ENCODE measurements around the gene ODAD2.

Gene ODAD2

GRCh38 chr10:27844223-27844622 lies 154.7 kb downstream of the ODAD2 start:
- no peak for DNase-seq (ENCODE audit: low read depth, low spot score)
- CTCF ChIA-PET = no interaction called here
- H3K4me3 ChIP-seq (ENCODE audit: low read depth, low read length) = no peak overlapping the region
- POLR2A ChIA-PET = no interaction called here
- TF ChIP-seq, protein P1, sequence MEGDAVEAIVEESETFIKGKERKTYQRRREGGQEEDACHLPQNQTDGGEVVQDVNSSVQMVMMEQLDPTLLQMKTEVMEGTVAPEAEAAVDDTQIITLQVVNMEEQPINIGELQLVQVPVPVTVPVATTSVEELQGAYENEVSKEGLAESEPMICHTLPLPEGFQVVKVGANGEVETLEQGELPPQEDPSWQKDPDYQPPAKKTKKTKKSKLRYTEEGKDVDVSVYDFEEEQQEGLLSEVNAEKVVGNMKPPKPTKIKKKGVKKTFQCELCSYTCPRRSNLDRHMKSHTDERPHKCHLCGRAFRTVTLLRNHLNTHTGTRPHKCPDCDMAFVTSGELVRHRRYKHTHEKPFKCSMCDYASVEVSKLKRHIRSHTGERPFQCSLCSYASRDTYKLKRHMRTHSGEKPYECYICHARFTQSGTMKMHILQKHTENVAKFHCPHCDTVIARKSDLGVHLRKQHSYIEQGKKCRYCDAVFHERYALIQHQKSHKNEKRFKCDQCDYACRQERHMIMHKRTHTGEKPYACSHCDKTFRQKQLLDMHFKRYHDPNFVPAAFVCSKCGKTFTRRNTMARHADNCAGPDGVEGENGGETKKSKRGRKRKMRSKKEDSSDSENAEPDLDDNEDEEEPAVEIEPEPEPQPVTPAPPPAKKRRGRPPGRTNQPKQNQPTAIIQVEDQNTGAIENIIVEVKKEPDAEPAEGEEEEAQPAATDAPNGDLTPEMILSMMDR (IDR thresholded peaks at IDR 0.05; ENCODE audit: insufficient read depth, low read length, missing control alignments) = no peak

DNA sequence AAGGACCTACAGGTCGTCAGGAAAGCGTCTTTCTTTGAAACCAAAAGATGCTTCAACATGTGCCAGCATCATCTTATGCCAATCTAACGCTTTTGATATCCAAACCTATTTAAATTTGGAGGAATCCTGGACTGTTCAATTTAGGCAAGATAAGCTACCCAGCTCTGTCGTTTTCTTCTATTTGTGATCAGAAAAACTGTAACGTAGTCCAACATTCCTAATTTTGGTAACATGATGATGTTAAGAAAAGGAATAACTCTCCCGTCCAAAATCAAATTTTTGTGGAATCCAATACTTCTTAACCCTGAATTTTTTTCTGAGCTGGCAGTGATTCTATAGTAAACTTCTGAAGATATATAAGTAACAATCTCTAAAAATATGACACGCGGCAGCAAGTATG lies 160.0 kb downstream of the ODAD2 start:
- ChIA-PET POLR2A (interaction anchor here (0.5 kb wide), 1 partner anchor 43 kb away, joined by 3 read pairs; no protein-coding TSS in a partner anchor), CTCF (interaction anchor here (0.7 to 1.3 kb wide), 3 partner anchors 9 to 555 kb away, joined by 3 read pairs; no protein-coding TSS in a partner anchor)
- no peak for DNase-seq (ENCODE audit: low read depth, low spot score)
- TF ChIP-seq, protein P1 (IDR thresholded peaks at IDR 0.05; ENCODE audit: insufficient read depth, low read length, missing control alignments) = no peak
- no peak overlapping the region for H3K4me3 ChIP-seq (ENCODE audit: low read depth, low read length)

GRCh38 chr10:27838361-27838760 lies 160.5 kb downstream of the ODAD2 start:
- DNase-seq (ENCODE audit: low read depth, low spot score) = no peak
- ChIA-PET CTCF (interaction anchor here (0.7 to 1.3 kb wide), 3 partner anchors 10 to 556 kb away, joined by 3 read pairs; no protein-coding TSS in a partner anchor), POLR2A (no interaction called here)
- TF ChIP-seq, protein P1 (IDR thresholded peaks at IDR 0.05; ENCODE audit: insufficient read depth, low read length, missing control alignments) = no peak
- H3K4me3 ChIP-seq (ENCODE audit: low read depth, low read length) = no peak overlapping the region

GRCh38 chr10:27834476-27834875 lies 164.4 kb downstream of the ODAD2 start:
- CTCF ChIA-PET = no interaction called here
- TF ChIP-seq, protein P1 (IDR thresholded peaks at IDR 0.05; ENCODE audit: insufficient read depth, low read length, missing control alignments) = no peak
- H3K4me3 ChIP-seq (ENCODE audit: low read depth, low read length) = no peak overlapping the region
- no peak for DNase-seq (ENCODE audit: low read depth, low spot score)
- POLR2A ChIA-PET = no interaction called here

DNA sequence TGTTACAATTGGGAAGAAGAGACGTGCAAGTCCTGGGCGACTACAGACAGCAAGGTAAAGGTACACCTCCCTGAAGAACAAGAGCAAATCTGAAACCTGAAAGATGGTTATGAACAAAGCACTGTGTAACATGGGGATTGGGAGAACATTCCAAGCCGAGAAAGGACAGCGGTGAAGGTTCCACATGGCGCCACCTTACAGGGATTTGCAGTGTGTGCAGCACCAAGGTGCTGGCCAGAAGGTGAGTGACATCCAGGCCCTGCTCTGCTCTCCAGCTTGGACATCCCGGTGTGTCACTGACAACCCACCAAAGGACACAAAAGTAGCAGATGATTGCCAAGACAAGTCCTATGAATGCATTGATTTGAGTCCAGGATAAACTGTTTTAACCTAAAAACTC lies 165.1 kb downstream of the ODAD2 start:
- TF ChIP-seq, protein P1 (IDR thresholded peaks at IDR 0.05; ENCODE audit: insufficient read depth, low read length, missing control alignments) = no peak
- CTCF ChIA-PET = no interaction called here
- POLR2A ChIA-PET = no interaction called here
- H3K4me3 ChIP-seq (ENCODE audit: low read depth, low read length) = no peak overlapping the region
- DNase-seq (ENCODE audit: low read depth, low spot score) = no peak

DNA sequence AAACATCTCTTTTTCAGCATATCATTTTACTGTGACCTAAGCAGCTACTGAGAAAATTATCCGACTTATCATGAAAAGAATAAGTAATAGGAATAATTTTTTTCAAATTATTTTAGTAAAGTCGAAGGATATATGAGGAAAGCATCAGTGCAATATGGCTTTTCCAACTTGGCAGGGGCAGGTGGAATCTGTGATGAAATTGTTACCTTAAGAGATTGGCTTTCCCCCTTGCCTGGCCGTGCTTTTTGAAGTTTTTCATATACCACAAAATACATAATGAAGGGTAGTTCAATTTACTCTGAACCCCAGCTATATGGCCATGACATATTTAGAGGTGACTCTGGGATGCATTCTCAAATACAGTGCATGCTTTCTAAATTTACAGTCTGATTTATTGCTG lies 166.1 kb downstream of the ODAD2 start:
- POLR2A ChIA-PET = no interaction called here
- CTCF ChIA-PET = no interaction called here
- TF ChIP-seq, protein P1 (IDR thresholded peaks at IDR 0.05; ENCODE audit: insufficient read depth, low read length, missing control alignments) = no peak
- DNase-seq (ENCODE audit: low read depth, low spot score) = no peak
- no peak overlapping the region for H3K4me3 ChIP-seq (ENCODE audit: low read depth, low read length)
